GM10266 (cell line): ENCODE measurements around the gene JPH2.

Source experiments
- DNase-seq: peaks from one replicate; pipeline ENCODE4 v3.0.0; 2012; ENCODE audit errors: extremely low spot score
- TF ChIP-seq, protein P1 (sequence below): IDR thresholded peaks from 2 replicates; pipeline ENCODE4 v1.5.1; 2012; ENCODE audit warnings: mild to moderate bottlenecking, low read depth; ENCODE audit not compliant: control insufficient read depth, insufficient read depth; ENCODE audit errors: missing control alignments

The JPH2 gene

DNA sequence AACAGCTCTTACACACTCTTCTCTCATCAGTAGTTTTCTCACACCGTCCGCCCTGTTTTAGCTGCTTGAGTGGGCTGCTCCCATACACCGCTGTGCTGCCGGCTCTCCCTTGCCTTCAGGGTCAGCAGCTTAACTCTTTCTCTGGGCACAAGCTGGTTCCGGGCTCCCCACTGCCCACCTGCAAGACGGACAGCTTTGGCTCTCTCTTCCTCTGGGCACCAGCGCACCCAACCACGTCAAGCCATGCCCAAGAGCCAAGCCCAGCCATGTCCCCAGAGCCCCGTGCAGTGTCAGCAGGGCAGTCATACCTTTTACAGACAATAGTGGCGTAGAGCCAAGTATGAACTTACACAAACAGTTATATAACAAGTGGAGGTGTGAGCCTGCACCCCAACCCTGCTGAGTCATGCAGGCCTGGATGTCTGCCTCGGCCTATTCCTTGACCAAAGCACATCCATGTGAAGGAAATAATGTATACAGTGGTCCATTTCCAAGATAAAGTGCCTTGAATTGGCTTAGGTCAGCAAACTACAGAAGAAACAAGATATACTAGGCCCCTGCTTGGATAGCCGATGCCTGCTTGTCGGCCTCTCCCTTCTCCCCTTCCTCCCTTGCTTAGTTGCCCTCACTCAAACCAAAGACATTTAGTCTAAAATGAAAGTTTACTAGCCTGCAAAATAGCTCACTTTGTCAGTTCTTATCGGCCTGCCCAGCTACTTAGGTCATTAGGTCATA lies 89.3 kb downstream of the JPH2 start:
- TF ChIP-seq, protein P1, sequence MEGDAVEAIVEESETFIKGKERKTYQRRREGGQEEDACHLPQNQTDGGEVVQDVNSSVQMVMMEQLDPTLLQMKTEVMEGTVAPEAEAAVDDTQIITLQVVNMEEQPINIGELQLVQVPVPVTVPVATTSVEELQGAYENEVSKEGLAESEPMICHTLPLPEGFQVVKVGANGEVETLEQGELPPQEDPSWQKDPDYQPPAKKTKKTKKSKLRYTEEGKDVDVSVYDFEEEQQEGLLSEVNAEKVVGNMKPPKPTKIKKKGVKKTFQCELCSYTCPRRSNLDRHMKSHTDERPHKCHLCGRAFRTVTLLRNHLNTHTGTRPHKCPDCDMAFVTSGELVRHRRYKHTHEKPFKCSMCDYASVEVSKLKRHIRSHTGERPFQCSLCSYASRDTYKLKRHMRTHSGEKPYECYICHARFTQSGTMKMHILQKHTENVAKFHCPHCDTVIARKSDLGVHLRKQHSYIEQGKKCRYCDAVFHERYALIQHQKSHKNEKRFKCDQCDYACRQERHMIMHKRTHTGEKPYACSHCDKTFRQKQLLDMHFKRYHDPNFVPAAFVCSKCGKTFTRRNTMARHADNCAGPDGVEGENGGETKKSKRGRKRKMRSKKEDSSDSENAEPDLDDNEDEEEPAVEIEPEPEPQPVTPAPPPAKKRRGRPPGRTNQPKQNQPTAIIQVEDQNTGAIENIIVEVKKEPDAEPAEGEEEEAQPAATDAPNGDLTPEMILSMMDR, result no peak
- DNase-seq, result no peak

DNA sequence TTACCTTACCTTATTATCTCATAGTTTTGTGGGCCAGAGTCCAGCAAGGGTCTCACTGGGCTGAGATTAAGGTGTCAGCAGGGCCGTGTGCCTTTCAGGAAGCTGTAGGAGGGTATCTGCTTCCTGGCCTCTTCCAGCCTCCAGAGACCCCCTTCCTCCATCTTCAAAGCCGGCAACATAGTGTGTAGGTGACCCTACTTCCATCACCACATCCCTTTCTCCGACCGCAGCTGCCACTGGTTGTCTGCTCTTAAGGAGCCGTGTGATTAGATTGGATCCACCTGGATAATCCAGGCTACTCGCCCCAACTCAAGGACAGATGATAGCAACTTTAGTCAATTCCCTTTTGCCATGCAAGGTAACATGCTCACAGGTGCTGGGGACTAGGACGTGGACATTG lies 91.2 kb downstream of the JPH2 start:
- DNase-seq, result no peak
- TF ChIP-seq, protein P1, result no peak

DNA sequence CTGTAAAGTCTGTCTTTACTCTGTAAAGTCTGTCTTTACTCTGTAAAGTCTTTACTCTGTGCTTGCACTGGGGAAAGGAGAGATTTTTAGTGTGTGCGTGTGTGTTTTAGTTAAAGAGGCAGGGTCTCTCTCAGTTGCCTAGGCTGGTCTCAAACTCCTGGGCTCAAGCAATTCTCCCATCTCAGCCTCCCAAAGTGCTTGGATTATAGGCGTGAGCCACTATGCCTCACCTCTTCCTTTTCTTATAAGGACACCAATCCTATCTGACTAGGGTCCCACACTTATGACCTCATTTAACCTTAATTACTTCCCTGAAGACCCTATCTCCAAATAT lies 93.8 kb downstream of the JPH2 start:
- TF ChIP-seq, protein P1, result no peak
- no peak for DNase-seq

DNA sequence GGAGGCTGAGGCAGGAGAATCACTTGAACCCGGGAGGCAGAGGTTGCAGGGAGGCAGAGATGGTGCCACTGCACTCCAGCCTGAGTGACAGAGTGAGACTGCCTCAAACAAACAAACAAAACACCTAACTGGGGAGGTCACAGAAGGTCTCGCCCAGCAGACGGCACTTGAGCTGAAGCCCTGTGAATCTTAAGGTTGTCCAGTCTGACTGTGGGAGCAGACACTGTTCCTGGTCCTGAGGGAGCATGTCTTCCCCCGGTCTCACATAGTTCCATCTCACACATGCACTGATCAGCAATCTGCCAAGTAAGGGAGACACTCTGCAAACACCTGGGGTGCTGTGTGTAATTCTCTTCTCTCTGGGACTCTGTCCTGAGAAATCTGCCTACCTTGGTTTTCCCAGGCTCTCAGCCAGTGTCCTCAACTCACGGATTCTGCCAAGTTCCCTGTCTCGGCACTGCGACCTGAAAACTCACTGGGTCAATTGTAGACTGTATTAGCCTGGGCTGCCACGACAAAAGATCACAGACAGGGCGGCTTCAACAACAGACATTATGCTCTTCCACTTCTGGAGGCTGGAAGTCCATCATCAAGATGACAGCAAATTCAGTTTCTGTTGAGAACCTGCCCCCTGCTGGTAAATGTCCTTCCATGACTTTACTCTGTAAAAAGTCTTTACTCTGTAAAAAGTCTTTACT lies 94.3 kb downstream of the JPH2 start:
- DNase-seq, result no peak
- TF ChIP-seq, protein P1, result peak; percentile 37

DNA sequence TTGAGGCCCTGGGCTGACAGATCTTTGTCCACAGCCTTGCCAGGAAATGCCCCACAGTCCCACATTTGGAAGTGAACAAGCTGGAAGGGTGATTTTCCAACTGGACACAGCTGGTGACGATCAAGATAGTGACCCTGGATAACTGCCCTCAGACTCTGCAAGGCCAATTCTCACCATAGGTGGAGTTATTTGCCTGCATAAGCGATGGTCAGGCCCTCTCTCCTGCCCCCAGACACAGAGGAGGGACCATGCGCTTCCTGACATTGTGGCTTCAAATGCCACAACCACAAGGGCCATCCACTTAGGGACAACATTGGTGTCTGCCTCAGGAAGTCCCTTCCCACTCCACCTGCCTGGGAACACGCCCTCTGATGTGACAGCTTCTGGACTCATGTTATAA lies 96.0 kb downstream of the JPH2 start:
- no peak for DNase-seq
- TF ChIP-seq, protein P1, result no peak

DNA sequence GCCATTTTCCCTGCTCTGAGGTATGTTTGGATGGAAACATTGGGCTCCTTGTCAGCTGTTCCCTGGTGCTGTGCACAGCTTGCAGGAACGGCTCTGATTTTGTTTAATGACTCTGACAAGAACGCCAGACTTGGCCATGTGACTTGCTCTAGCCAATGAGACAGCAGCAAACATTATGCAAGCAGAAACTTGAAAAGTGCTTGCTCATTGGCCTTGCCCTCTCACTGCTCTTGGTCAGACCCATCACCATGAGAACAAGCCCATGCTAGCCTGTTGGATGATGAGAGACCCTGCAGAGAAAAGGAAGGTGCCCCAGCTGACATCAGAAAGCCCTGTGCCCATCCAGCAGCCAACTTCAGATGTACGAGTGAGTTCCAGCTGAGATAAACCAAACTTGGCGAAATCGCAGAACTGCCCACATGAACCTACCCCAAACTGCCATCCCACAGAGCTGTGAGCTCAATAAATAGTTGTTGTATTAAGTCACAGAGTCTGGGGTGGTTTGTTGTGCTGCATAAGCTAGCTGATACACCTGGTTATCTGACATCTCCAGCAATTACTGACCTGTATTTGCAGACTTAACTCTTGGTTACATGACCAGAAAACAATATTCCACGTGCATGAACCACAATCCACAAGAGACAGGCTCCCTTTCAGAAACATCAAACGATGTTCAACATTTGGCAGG lies 96.9 kb downstream of the JPH2 start:
- DNase-seq, result no peak
- TF ChIP-seq, protein P1, result no peak

DNA sequence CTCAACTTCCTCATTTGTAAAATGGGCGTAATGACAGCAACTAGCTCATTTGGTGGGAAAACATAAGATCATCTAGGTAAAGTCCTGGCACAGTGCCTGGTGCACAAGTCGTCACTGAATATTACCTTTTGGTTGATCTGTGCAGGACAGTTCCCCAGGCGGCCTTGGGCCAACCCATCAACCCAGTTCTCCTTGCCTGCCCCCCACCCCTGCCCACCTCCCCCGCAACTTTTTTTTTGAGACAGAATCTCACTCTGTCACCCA lies 99.2 kb downstream of the JPH2 start:
- TF ChIP-seq, protein P1, result no peak
- DNase-seq, result no peak
